T-helper 17 cell (primary cell): ENCODE data around the gene TMEM59L. TPM values are rescaled to one million over a fixed set of nuclear protein-coding genes. Genes with fewer than 3 reads are reported as not detected.

Experiments used
- ATAC-seq: fragments of 150-1000 bp; cut with Tn5 transposase; 2 replicates; pipeline ENCODE4 v1.10.0; 2021; ENCODE audit warnings: mild to moderate bottlenecking, moderate library complexity
- DNase-seq, 3 donors: peaks; one replicate each; pipeline versions ENCODE4 v3.0.0 to v3.0.0-alpha.2; 2020 to 2021
- H3K9me3 ChIP-seq: one replicate; pipeline ENCODE4 v1.7.0; 2013; ENCODE audit warnings: low read length, mild to moderate bottlenecking; ENCODE audit not compliant: control insufficient read depth, poor library complexity, severe bottlenecking
- H3K27ac Mint-ChIP-seq: one replicate; pipeline ENCODE4 v1.8.0; 2022; ENCODE audit warnings: mild to moderate bottlenecking, moderate library complexity, mixed read lengths
- H3K27me3 Mint-ChIP-seq: one replicate; pipeline ENCODE4 v1.8.0; 2022; ENCODE audit warnings: mixed read lengths
- H3K36me3 Mint-ChIP-seq: one replicate; pipeline ENCODE4 v1.8.0; 2022; ENCODE audit warnings: low read depth, mixed read lengths
- H3K4me1 Mint-ChIP-seq: one replicate; pipeline ENCODE4 v1.8.0; 2022; ENCODE audit warnings: mild to moderate bottlenecking, mixed read lengths
- H3K4me3 Mint-ChIP-seq: one replicate; pipeline ENCODE4 v1.8.0; 2022; ENCODE audit warnings: mild to moderate bottlenecking, moderate library complexity, mixed read lengths
- total RNA-seq, 4 donors: library from RNA in 2 of 4; stranded (reverse) in 2 of 4; gene quantifications; one replicate each; pipeline ENCODE4 v1.2.3 and lab custom pipeline; 2022 to 2026

The TMEM59L gene
- total RNA-seq, 2 donors from 2014 or later: 0.29 TPM; not detected in 1

DNA sequence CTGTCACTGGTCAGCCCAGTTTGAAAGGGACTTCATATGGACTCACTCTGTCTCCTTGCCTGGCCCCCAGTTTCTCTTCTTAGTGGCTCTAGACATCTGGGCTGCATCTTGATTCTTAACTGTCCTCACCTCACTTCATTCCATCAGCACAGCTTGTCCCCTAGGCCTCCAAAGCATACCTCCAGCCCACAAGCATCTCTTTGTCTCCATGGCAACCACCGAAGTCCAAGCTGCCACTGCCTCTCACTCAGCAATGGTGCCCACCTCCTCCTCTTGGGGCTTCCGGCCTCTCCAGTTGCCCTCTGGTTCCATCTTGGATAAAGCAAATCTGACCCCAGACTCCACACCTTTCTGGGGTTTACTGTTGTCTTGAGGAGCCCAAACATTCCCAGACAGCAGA lies 14.2 kb downstream of the TMEM59L start:
- Mint-ChIP-seq H3K27me3 (peaks cover 17% of the 10 kb centered on the region), H3K4me3 (no peak overlapping the region), H3K36me3 (no peaks in the 10 kb centered on the region), H3K4me1 (no peaks in the 10 kb centered on the region), H3K27ac (no peak overlapping the region)
- ATAC-seq (no peak), DNase-seq (no peak)
- H3K9me3 ChIP-seq: no peaks in the 10 kb centered on the region

DNA sequence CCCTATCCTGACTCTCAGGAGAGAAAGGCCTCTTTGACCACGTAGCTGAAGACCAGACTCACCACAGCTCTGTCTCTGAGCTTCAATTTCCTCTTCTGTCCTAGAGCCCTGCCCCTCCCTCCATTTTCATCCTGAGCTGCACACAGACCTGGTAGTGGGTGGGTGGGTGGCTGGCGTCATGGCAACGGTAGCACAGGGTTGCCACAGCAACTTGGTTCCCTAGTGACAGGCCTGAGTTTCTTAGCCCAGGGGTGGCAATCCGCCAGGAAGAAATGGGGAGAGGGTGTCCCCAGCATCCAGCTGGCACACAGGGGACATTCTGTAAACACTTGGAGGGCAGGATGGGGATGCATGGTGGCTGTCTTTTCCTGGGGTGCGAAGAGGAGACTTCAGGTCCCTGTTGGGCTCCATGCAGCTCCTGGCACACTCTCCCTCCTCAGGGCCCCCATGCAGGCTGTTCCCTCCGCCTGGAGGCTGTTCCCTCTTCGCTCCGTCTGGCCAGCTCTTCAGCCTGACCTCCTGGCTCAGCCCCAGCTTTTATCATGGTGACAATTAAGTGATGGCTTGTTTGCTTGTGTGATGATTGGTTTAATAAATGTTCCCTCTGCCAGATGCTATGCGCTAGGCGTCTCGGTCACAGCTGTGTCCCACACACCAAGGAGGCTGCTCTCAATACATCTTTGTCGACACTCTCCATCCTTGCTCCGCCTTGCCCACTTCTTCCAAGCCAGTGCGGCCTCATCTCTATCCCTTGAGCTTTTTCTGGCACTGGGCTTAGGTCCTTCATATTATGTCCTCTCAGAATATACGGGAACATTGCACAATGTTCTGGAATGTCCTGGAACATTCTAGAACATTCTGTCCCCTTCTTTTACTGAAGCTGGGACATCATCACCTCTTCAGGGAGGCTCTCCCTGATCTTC lies 16.8 kb downstream of the TMEM59L start:
- Mint-ChIP-seq H3K27me3 (peaks cover 17% of the 10 kb centered on the region), H3K4me1 (peaks cover 3% of the 10 kb centered on the region), H3K4me3 (no peak overlapping the region), H3K27ac (no peak overlapping the region), H3K36me3 (no peaks in the 10 kb centered on the region)
- DNase-seq (no peak), ATAC-seq (no peak)
- no peaks in the 10 kb centered on the region for H3K9me3 ChIP-seq

DNA sequence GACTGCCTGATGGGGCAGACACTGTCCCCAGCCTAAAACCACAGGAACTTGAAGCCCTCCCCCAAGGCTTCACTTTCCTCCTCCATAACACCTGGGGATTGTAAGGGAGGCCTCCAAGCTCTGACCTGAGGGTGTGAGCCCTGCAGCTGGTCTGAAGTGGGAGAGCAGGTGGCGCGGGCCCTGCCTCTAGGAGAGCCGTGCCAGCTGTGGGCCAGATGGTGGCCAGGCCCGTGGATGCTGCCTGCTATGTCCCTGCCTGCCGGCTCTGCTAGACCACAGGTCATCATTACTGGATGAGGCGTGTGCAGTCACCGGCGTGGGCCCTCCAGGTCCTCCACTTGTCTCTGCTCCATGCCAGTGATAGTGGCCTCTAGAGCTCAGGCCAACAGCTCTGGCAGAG lies 20.7 kb downstream of the TMEM59L start:
- no peak for ATAC-seq
- no peaks in the 10 kb centered on the region for H3K36me3 Mint-ChIP-seq
- H3K4me3 Mint-ChIP-seq: no peak overlapping the region
- H3K9me3 ChIP-seq: no peaks in the 10 kb centered on the region
- peaks cover 31% of the 10 kb centered on the region for H3K4me1 Mint-ChIP-seq
- H3K27ac Mint-ChIP-seq: no peak overlapping the region
- peaks cover 17% of the 10 kb centered on the region for H3K27me3 Mint-ChIP-seq
- DNase-seq: no peak

DNA sequence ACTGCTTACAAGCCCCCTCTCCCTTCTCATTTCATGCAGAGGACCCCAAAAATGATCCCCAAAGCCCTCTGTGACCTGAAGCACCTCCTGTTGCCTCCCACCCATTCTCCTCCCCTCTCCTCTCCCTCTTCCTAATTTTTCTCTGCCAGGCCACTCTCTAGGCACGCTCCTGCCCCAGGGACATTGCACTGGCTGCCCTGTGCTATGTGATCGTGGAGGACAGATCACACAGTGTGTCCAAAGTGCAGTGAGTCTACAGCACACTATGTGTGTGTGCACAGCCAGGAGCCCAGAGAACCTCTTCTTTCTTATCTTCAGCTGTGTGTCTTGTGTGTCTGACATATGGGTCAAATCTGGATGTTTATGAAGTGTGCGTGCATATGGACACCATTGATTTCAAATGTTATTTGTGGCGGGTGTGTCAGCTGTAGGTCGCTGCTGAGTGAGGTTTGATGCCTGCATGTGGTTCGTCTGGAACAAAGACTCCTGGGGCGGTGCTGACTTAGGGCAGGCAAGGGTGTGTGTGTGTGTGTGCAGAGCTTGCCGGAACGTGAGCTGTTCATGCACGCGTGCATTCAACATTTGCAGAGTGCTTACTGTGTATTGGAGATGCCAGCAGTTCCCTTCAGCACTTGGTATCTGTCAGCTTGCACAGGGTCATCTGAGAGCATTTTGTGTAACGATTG lies 22.1 kb downstream of the TMEM59L start:
- Mint-ChIP-seq H3K36me3 (no peaks in the 10 kb centered on the region), H3K27ac (no peak overlapping the region), H3K4me3 (peak overlapping the region; percentile 90), H3K27me3 (peaks cover 4% of the 10 kb centered on the region), H3K4me1 (peaks cover 35% of the 10 kb centered on the region)
- no peak for ATAC-seq
- H3K9me3 ChIP-seq: no peaks in the 10 kb centered on the region
- DNase-seq: no peak

DNA sequence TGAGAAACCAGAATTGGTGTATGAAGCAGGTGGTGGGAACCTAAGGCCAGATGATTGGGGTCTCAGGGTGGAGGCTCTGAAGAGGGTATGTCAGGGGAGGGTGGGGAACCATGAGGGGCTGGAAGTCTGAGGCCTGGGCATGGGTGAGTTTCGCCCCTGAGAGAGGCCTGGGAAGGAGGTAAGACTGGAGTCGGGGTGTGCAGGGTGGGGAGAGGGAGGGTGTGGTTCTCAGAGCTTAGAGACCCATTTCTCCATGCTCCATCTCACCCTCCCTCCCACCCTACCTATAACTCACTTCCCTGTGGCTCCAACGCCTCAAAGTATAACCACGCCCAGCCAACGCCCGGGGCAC lies 23.1 kb downstream of the TMEM59L start:
- DNase-seq (no peak), ATAC-seq (no peak)
- Mint-ChIP-seq H3K27ac (peak overlapping the region; percentile 90), H3K4me3 (peak overlapping the region; percentile 90), H3K36me3 (no peaks in the 10 kb centered on the region), H3K27me3 (no peaks in the 10 kb centered on the region), H3K4me1 (peaks cover 36% of the 10 kb centered on the region)
- H3K9me3 ChIP-seq: no peaks in the 10 kb centered on the region

DNA sequence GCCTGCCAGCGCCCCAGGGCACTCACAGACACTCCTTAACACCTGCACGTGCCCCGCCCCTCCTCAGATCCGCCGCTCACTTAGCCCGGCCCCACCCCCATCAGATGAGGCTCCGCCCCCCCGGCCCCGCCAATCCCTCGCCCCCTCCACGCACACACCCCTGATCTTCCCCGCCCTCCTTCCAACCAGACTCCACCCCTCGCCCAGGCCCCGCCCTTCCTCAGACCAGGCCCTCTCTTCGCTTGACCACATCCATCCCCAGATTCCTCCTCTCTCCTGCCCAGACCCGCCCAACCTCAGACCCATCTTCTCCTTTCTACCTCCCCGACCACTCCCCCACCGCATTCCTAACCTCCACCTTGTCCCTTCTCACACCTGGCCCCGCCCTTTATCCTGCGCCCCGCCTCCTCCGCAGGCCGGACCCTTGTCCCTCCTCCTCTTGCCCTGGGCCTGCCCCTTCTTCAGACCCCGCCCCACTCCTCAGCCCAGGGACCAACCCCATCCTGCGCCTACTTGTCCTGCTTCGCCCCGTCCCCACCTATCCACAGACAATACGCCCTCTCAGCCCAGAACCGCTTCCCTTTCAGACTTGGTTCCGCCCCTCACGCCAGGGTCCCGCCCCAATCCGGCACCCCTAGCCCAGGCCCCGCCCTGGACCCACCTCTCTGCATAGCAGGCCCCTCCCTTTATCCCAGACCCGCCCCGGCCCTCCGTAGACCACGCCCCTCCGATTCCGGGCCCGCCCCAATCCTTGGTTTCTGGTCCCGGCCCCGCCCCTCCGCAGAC lies 23.7 kb downstream of the TMEM59L start:
- Mint-ChIP-seq H3K27ac (peak overlapping the region; percentile 90), H3K4me1 (peaks cover 36% of the 10 kb centered on the region), H3K36me3 (no peaks in the 10 kb centered on the region), H3K4me3 (peak overlapping the region; percentile 90), H3K27me3 (no peaks in the 10 kb centered on the region)
- H3K9me3 ChIP-seq: no peaks in the 10 kb centered on the region
- ATAC-seq (peak; percentile 91), DNase-seq (peak; percentile 99)

DNA sequence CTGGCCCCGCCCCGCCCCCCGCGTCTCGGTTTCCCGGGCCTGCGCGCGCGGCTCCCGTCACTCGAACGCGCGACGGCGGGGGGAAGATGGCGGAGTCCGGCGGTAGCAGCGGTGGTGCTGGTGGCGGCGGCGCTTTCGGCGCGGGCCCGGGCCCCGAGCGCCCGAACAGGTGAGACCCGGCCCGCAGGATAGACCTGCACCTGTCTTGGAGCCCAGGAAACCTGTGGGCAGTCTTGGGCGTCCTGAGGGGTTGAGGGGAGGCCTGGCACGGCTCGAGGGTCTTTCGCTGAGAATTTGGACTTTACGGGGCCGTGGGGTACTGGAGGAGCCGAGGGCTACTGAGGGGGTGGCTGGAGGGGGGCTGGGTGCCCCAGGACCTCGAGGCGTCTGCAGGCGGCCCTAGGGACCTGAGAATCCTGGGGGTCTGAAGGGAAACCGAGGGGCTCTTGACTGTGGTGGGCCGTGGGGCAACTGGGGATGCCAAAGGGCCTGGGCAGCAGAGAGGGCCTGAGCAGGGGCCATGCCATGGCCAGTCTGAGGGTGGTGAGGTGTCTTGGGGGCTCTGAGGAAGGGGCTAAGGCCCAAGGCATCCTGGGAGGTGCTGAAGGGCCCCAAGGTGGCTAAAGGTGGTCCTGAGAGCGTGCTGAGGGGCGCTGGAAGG lies 24.4 kb downstream of the TMEM59L start, which contains the start of gene KLHL26:
TSS of gene KLHL26 (plus strand) at position 60 of the 661 bp plus-strand sequence. CDS start at position 87, 27 bp downstream.
- H3K9me3 ChIP-seq: no peaks in the 10 kb centered on the region
- H3K27me3 Mint-ChIP-seq: no peaks in the 10 kb centered on the region
- ATAC-seq: no peak
- peak within 1 kb of the TSS; percentile 90 for H3K27ac Mint-ChIP-seq
- peaks cover 37% of the 10 kb centered on the region for H3K4me1 Mint-ChIP-seq
- peak within 1 kb of the TSS; percentile 90 for H3K4me3 Mint-ChIP-seq
- H3K36me3 Mint-ChIP-seq: no peaks in the 10 kb centered on the region
- peak in 1 of 3 donors; percentile 19 for DNase-seq

DNA sequence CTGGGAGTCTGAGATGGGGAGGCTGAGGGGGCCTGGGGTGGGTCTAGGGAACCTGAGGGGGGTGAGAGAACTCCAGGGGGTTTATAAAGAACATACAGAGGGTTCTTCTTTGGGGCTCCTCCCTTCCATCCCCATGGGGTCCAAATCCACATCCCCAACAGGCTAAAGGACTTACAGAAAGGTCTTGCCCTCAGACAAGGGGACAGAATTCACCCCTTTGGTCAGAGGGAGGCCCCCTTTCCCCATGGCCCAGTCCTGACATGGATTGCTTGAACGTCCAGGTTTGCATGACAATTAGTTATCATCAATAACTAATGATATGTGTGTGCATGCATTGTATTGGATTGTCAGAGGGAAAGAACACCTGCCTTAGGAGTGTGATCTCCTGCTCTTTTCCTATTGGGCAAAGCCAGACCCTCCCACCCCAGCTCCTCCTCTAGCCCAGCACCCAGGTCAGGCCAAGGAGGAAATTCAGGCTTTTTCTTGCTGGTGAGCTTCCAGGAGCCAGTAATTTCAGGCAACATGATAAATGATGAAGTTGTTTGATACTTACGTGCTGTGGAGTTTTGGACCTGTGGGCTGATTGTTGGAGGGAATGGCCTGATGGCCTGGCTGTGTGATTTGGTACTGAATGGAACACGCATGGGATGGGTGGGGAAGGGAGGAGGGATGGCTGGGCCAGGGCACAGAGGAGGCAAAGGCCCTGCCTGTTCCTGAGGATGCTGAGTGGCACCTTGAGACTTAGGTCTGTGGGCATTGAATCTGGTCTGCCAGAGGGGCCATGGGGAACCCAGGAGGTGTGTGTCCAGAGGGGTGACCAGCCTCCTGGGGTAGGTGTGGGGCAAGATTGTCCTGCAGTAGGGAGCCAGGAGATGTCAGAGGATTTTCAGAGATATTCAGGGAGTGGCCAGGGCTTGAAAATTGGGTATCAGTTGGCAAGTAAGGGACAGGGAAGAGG lies 25.3 kb downstream of the TMEM59L start:
- H3K9me3 ChIP-seq: no peaks in the 10 kb centered on the region
- ATAC-seq (no peak), DNase-seq (no peak)
- peak overlapping the region; percentile 90 for H3K27ac Mint-ChIP-seq
- peaks cover 37% of the 10 kb centered on the region for H3K4me1 Mint-ChIP-seq
- peak overlapping the region; percentile 90 for H3K4me3 Mint-ChIP-seq
- no peaks in the 10 kb centered on the region for H3K36me3 Mint-ChIP-seq
- H3K27me3 Mint-ChIP-seq: no peaks in the 10 kb centered on the region

DNA sequence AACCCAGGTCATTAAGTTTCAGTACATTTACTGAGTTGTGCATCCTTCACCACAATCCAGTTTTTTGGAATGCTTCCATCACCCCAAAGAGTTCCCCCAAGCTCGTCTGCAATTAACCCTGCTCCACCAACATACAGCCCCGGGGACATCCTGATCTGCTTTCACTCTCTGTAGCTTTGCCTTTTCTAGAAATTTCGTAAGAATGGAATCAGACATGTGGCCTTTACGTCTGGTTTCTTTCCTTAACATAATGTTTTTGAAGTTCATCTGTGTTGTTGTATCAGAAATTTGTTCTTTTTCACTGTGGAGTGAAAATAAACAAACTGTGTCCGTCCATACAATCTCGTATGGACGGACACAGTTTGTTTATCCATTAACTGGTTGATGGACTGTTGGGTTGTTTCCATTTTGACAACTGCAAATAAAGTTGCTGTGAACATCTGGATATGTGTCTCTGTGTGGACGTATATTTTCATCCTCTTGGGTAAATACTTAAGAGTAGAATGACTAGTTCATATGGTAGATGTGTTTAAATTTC lies 27.1 kb downstream of the TMEM59L start:
- Mint-ChIP-seq H3K4me1 (peaks cover 31% of the 10 kb centered on the region), H3K27ac (no peak overlapping the region), H3K36me3 (no peaks in the 10 kb centered on the region), H3K4me3 (no peak overlapping the region), H3K27me3 (no peaks in the 10 kb centered on the region)
- DNase-seq (no peak), ATAC-seq (no peak)
- H3K9me3 ChIP-seq: no peaks in the 10 kb centered on the region

DNA sequence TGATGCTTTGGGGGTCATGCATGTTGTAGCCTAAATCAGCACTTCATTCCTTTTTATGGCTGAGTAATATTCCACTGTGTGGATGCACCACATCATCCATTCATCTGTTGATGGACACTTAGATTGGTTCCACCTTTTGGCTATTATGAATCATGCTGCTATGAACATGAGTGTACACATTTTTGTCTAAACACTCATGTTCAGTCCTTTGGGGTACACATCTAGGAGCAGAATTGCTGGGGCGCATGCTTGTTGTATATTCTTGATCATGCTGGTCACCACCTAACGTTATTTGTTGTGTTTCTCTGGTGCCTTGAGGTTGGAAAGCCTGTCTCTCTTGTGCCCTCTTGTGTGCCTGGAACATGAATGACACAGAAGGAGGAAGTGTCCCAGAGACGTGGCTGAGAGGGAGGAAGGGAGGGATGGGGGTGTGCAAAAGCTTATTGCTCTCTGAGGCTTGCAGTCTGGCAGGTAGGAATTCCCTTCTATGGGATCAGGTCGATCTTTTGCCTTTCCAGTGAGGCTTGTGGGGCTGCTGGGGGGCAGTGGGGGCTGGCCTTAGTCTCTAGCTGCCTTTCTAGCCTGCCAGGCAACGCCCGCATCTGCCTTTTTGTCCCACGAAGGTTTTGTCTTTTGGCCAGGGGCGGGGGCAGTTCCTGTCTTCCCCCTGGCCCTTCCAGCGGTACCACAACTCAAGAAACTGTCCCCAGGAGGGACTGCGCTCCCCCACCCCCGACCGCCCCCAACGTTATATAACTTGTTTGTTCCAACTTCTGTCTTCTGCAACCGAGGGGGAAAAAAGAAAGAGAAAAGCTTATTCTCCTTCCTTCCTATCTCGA lies 31.7 kb downstream of the TMEM59L start:
- H3K27me3 Mint-ChIP-seq: no peaks in the 10 kb centered on the region
- DNase-seq (no peak), ATAC-seq (no peak)
- no peaks in the 10 kb centered on the region for H3K36me3 Mint-ChIP-seq
- H3K4me1 Mint-ChIP-seq: peaks cover 22% of the 10 kb centered on the region
- H3K4me3 Mint-ChIP-seq: peak overlapping the region; percentile 9
- no peaks in the 10 kb centered on the region for H3K9me3 ChIP-seq
- no peak overlapping the region for H3K27ac Mint-ChIP-seq

DNA sequence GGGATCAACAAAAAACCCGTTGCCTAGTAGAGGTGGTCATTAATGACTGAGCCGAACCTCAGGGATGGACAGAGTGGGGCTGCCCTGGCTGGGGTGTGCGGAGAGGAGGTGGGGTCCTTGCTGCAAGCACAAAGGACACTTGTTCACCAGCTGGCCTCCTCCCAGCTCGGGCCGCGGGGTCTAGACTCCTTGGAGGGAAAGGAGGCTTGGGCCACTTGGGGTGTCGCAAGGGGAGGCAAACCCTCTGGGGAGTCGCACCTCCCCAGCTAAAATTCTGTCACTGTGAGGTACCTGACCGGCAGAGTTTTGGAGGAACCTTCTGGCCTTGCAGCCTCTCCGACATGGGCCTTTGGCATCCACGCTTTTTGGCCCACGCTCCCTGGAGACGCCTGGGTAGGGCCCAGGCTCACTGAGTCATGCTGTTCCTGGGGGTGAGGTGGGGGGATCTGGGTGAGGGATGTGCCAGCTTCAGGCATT lies 32.4 kb downstream of the TMEM59L start:
- peaks cover 18% of the 10 kb centered on the region for H3K4me1 Mint-ChIP-seq
- no peaks in the 10 kb centered on the region for H3K9me3 ChIP-seq
- no peak for ATAC-seq

More for the DNA sequence above, 32.4 kb downstream of the TMEM59L start:
- no peak for DNase-seq
- H3K4me3 Mint-ChIP-seq: no peak overlapping the region
- H3K27me3 Mint-ChIP-seq: no peaks in the 10 kb centered on the region
- no peak overlapping the region for H3K27ac Mint-ChIP-seq
- H3K36me3 Mint-ChIP-seq: no peaks in the 10 kb centered on the region
